CD4-positive, alpha-beta T cell treated with Interferon gamma for 1 hour (primary cell): Measurements from ENCODE around the gene SLC10A3.
A peak's percentile ranks its signal among the peaks of the same experiment; 100 is the strongest.

ENCODE experiments used
- DNase-seq: peaks from one replicate; pipeline ENCODE4 v3.0.0-alpha.2; 2020

Gene SLC10A3, protein sequence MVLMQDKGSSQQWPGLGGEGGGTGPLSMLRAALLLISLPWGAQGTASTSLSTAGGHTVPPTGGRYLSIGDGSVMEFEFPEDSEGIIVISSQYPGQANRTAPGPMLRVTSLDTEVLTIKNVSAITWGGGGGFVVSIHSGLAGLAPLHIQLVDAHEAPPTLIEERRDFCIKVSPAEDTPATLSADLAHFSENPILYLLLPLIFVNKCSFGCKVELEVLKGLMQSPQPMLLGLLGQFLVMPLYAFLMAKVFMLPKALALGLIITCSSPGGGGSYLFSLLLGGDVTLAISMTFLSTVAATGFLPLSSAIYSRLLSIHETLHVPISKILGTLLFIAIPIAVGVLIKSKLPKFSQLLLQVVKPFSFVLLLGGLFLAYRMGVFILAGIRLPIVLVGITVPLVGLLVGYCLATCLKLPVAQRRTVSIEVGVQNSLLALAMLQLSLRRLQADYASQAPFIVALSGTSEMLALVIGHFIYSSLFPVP

GRCh38 chrX:154490414-154491083 is at the start of gene SLC10A3:
TSS of gene SLC10A3 (minus strand) at chrX:154490629. CDS start at chrX:154488940, 1,689 bp downstream.
- DNase-seq = peak; percentile 96

DNA sequence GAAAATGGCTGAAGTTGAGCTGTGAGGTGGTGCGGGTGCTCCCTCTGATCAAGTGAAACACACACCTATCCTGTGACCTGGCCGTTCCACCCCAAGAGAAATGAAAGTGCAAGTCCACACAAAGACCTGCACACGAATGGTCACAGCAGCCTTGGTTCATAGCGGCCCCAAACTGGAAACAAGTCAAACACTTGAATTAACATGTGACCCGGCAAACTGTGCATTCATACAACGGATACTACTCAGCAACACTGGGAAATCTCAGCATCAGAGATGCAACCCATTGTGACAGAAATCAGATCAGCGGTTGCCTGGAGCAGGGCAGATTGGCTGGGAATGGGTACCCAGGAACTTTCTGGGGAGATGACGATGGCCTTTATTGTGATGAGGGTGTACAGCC is 48.6 kb upstream of the SLC10A3 start:
- DNase-seq = no peak

DNA sequence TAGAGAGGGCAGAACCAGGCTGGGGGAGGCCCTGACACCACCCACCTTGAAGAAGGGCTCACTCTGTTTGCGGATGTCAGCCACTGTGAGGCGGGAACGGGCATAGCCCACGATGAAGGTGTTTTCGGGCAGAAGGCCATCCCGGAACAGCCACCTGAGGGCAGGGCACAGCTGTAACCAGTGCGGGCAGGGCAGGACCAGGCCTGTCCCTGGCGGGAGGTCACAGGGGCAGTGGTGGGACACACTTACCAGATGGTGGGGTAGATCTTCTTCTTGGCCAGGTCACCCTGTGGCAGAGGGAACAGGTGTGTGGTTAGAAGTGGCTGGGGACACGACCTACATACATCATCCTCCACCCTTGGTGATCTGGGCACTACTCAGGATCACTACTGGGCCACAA is 45.5 kb upstream of the SLC10A3 start:
- no peak for DNase-seq

DNA sequence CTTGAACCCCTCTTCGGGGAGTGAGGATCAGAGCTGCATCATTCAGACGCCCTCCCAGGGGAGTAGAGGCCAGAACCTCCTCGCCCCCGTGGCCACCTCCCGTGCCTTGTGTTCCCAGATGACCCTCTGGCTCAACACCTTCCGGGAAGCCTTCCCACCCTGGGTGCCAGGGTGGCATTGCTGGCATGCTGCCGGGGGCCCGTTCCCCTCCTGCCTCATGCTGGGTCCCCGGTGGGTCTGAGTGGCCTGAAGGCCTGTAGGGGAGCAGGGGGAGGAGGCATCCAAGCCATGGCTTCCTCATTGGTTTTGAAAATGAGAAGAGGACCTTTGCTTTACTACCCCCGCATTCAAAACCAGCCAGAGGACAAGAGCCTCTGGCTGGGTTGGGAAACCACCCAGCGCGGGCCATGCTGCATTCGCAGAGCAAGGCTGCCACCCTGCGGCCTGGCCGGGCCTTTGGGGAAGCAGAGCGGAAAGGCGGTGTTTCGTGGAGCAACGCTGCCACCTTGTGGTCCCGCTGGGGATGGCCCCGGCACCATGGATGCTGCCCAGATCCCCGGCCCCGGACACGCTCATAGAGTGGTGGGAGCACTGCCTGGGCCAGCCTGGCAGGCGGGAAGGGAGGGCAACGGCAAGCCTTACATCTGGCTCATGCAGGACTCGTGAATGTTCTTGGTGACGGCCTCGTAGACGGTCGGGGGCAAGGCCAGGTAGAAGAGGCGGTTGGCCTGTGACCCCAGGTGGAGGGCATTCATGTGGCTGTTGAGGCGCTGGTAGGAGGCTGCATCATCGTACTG is 44.3 kb upstream of the SLC10A3 start:
- peak; percentile 89 for DNase-seq

- no peak for DNase-seq
These were observed 42.3 kb upstream of the SLC10A3 start for GRCh38 chrX:154532690-154533089.

DNA sequence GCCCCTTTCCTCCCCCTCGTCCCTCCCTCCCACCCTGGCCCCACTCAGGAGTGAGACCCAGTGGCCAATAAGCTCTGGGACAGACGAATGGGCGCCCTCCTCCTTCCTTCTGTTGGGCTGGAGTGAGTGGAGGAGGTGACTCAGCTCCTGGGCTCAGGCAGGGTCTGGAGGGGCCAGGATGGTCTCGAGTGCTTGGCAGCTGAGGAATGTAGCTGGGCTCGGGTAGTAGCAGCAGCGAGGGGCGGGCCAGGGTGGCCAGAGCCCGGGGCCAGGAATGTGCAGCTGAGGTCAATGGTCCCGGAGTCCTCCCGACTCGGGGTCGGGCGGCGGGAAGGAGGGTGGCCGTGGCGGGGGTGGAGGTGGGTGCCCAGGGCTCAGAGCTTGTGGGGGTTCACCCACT is 41.2 kb upstream of the SLC10A3 start:
- no peak for DNase-seq

DNA sequence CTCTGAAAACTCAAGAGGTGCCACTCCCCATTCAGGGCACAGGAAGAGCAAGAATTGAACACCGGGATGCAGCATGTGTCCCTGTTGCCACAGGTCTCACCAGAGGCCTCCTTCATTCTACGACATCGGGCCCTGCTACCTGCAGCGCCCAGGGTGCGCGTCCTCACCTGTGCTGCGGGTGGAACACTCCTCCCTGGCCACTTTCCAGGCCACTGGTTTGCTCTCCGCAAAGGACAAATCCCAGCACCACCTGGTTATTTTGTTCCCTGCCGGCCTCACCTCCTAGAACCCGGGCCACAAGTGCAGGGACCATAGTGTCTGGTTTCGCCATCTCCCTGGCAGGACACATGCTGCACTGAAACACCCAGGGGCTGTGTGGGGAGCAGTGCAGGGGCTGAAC is 39.9 kb upstream of the SLC10A3 start:
- DNase-seq = no peak

DNA sequence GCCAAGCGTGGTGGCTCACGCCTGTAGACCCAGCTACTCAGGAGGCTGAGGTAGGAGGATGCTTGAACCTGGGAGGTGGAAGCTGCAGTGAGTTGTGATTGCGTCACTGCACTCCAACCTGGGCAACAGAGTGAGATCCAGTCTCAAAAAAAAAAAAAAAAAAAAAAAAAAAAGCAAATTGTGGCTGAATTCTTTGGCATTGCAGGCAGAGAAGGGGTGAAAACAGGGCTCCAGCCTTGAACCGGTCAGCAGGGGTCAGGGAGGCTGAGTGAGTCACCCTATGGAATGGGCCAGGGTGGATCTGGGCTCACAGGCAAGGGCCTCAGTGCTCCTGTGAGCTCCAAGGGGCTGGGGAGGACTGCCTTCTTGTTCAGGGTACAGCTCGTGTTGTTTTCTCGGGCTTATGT is 38.8 kb upstream of the SLC10A3 start:
- no peak for DNase-seq

GRCh38 chrX:154526901-154527675 is 36.7 kb upstream of the SLC10A3 start:
- DNase-seq = peak; percentile 61

GRCh38 chrX:154525606-154526490 is 35.4 kb upstream of the SLC10A3 start:
- no peak for DNase-seq

GRCh38 chrX:154519389-154519788 is 29.0 kb upstream of the SLC10A3 start:
- DNase-seq = no peak

DNA sequence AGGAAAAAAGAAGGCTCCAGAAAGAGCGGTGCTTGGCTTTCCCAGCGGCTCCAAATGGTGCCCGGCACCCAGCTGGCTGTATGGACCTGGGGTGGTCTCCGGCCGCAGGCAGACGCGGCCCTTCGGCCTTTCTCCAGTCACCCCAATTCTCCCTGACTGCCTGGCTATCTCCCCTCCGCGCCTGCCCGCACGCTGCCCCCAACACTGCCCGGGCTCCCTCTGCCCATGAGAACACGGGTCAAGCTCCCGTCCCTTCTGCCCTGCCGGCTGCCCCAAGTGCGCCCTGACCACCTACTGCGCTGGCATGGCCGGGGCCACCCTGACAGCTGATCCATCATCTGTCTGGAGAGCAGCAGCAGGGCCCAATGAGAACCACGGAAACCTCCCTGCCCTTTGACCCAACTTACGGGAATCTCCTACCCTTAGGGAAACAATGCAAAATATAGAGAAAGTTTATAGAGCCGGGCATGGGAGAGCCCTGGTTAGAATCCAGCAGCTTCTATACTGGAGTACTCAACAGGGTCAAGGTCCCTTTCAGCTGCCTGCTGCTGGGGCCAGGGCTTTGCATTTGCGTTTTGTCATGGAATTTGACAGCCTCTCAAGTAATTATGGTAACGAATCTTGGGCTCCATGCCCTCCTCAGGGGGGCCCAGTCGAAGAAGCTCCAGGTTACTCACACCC is 26.8 kb upstream of the SLC10A3 start:
- DNase-seq = no peak

GRCh38 chrX:154516656-154517100 is 26.2 kb upstream of the SLC10A3 start:
- no peak for DNase-seq

DNA sequence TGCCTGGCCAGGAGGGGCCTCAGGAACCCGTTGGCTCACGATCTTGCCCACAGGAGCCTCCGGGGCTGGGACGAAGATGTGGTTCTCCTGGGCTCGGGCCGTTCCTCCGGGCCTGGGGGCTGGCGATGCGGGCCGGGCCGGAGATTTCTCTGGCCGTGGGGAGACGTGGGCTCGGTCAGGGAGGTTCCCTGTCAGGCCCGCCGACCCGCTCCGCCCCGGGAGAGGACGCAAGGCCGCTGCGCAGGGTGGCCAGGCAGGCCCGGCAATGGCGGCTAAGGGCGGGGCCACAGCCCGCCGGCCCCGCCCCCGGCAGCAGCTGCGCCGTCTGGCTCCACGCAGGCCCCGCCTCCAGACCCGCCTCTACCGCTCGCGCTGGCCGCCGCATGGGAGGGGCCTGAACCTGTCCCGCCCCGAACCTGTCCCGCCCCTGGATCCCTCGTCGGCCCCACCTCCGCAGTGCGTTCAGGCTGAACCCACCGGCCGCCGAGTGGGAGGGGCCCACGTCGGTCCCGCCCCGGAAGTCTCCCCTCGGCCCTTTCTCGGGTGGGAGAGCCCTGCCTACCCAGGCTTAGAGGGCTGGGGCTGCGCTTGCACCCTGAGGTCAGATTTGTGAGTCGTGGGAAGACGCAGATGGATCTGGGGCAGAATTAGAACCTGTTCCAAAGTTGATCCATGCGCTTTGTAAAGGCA is 25.7 kb upstream of the SLC10A3 start, which contains the start of gene FAM3A:
Gene FAM3A, minus strand, starts transcription at position 267 of the 690 bp plus-strand sequence. CDS start 460 bp downstream, outside the sequence.
- peak; percentile 92 for DNase-seq

- peak; percentile 26 for DNase-seq
These were observed 24.9 kb upstream of the SLC10A3 start for GRCh38 chrX:154515090-154515965.

- DNase-seq = no peak
These were observed 23.3 kb upstream of the SLC10A3 start for GRCh38 chrX:154513716-154514115.

GRCh38 chrX:154512879-154513553 is 22.6 kb upstream of the SLC10A3 start:
- DNase-seq = no peak

DNA sequence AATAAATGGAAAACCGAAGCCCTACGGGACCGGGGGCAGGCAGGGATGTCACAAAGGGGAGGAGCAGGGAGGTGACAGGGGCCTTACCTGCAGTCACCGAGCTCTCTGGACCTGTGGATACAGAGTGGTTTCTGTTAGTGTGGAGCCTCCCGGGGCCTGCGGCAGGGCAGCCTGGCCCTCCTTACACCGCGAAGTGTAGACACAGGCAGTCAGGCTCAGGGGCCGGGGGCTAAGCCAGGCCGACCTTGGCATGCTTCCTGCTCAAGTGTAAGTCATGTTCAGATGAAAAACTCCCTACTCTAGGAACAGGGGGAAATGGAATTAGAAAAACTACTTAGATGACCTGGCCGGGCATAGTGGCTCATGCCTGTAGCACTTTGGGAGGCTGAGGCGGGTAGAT is 21.3 kb upstream of the SLC10A3 start:
- no peak for DNase-seq
